HEK293T (cell line): Measurements from ENCODE around the gene SLC25A48.

Source experiments
- CTCF ChIA-PET: fragments of 350-600 bp; formaldehyde crosslinking; extraction: SDS; loops from one replicate; lab custom pipeline; 2021; ENCODE audit warnings: antibody characterized with exemption, inconsistent platforms; lab: Yijun Ruan, JAX
- POLR2A ChIA-PET: fragments of 350-600 bp; formaldehyde crosslinking; extraction: SDS; loops from one replicate; lab custom pipeline; 2020; ENCODE audit warnings: antibody characterized with exemption, inconsistent platforms; lab: Yijun Ruan, JAX
- DNase-seq: peaks from one replicate; pipeline ENCODE4 v3.0.0; 2012; ENCODE audit warnings: mixed read lengths; ENCODE audit errors: extremely low spot score
- ARNT ChIP-seq: fragments of 450-650 bp; IDR thresholded peaks from 2 replicates; pipeline ENCODE4 v1.6.1; 2017; ENCODE audit warnings: mild to moderate bottlenecking
- BHLHE40 ChIP-seq: fragments of 450-650 bp; IDR thresholded peaks from 2 replicates; pipeline ENCODE4 v1.6.1; 2016; ENCODE audit warnings: mild to moderate bottlenecking, moderate library complexity, borderline replicate concordance
- CTBP1 ChIP-seq: fragments of 450-650 bp; IDR thresholded peaks from 2 replicates; pipeline ENCODE4 v1.6.1; 2016; ENCODE audit warnings: borderline replicate concordance
- ELF4 ChIP-seq: fragments of 450-650 bp; IDR thresholded peaks from 2 replicates; pipeline ENCODE4 v1.6.1; 2017; ENCODE audit warnings: antibody characterized with exemption
- FOXA1 ChIP-seq: fragments of 450-650 bp; IDR thresholded peaks from 2 replicates; pipeline ENCODE4 v1.6.1; 2016; ENCODE audit warnings: mild to moderate bottlenecking
- FOXK2 ChIP-seq: fragments of 450-650 bp; IDR thresholded peaks from 2 replicates; pipeline ENCODE4 v1.6.1; 2016; ENCODE audit warnings: mild to moderate bottlenecking
- FOXM1 ChIP-seq: fragments of 450-650 bp; IDR thresholded peaks from 2 replicates; pipeline ENCODE4 v1.6.1; 2017; ENCODE audit warnings: mild to moderate bottlenecking, borderline replicate concordance
- HDGF ChIP-seq: fragments of 450-650 bp; IDR thresholded peaks from 2 replicates; pipeline ENCODE4 v1.6.1; 2017; ENCODE audit warnings: antibody characterized with exemption, borderline replicate concordance
- L3MBTL2 ChIP-seq: fragments of 450-650 bp; conservative IDR thresholded peaks from 2 replicates; pipeline ENCODE4 v1.6.1; 2016; ENCODE audit warnings: mild to moderate bottlenecking
- LEF1 ChIP-seq: fragments of 450-650 bp; IDR thresholded peaks from 2 replicates; pipeline ENCODE4 v1.6.1; 2017; ENCODE audit warnings: mild to moderate bottlenecking, borderline replicate concordance
- NFRKB ChIP-seq: fragments of 450-650 bp; IDR thresholded peaks from 2 replicates; pipeline ENCODE4 v1.6.1; 2016; ENCODE audit warnings: mild to moderate bottlenecking, moderate library complexity
- SP1 ChIP-seq: fragments of 450-650 bp; IDR thresholded peaks from 2 replicates; pipeline ENCODE4 v1.6.1; 2017
- SUZ12 ChIP-seq: fragments of 450-650 bp; IDR thresholded peaks from 2 replicates; pipeline ENCODE4 v1.6.1; 2016; ENCODE audit warnings: mild to moderate bottlenecking
- TARDBP ChIP-seq: fragments of 450-650 bp; IDR thresholded peaks from 2 replicates; pipeline ENCODE4 v1.6.1; 2016
- ZNF384 ChIP-seq: fragments of 450-650 bp; IDR thresholded peaks from 2 replicates; pipeline ENCODE4 v1.6.1; 2016
- TF ChIP-seq, protein P1 (sequence below): fragments of 450-650 bp; IDR thresholded peaks from 2 replicates; pipeline ENCODE4 v1.6.1; 2016

The SLC25A48 gene

DNA sequence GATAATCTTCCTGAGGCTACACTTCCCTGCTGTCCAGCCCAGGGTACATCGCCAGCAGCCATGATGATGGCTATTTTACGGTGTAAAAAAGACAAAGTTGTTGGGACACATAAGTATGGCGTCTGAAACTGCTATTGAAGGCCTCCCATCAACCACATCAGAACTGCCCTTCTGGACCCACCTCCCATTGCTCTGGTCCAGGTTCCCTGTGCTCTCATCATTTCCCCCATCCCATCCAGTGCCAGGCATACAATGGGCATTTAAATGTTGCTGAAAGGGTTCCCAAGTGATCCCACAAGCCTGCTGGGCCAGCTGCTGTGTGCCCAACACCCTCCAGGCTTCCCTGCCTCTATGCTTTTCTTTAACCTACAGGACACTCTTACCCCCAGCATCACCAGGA lies 50.6 kb downstream of the SLC25A48 start:
- no peak for DNase-seq
- TF ChIP-seq FOXA1 (no peak), TARDBP (no peak)
- ChIA-PET POLR2A (no interaction called here), CTCF (no interaction called here)

- POLR2A ChIA-PET: no interaction called here
- TF ChIP-seq ZNF384: no peak
- TF ChIP-seq, protein P1, sequence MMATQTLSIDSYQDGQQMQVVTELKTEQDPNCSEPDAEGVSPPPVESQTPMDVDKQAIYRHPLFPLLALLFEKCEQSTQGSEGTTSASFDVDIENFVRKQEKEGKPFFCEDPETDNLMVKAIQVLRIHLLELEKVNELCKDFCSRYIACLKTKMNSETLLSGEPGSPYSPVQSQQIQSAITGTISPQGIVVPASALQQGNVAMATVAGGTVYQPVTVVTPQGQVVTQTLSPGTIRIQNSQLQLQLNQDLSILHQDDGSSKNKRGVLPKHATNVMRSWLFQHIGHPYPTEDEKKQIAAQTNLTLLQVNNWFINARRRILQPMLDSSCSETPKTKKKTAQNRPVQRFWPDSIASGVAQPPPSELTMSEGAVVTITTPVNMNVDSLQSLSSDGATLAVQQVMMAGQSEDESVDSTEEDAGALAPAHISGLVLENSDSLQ: no peak
- TF ChIP-seq HDGF: no peak
- TF ChIP-seq FOXM1: no peak
- no peak for TF ChIP-seq SUZ12
- TF ChIP-seq SP1: no peak
- no peak for TF ChIP-seq CTBP1
- no peak for TF ChIP-seq FOXK2
- no peak for TF ChIP-seq NFRKB
- no peak for TF ChIP-seq BHLHE40
- TF ChIP-seq ELF4: no peak
- no peak for TF ChIP-seq ARNT
- no peak for TF ChIP-seq LEF1
- no peak for TF ChIP-seq L3MBTL2
- no peak for TF ChIP-seq TARDBP
- TF ChIP-seq FOXA1: no peak
- CTCF ChIA-PET: no interaction called here
- DNase-seq: no peak
Measured at GRCh38 chr5:135886136-135886535, 51.7 kb downstream of the SLC25A48 start.

- peak; percentile 78 for DNase-seq
- ChIA-PET POLR2A (no interaction called here), CTCF (interaction anchor here (1.1 kb wide), 1 partner anchor 49 kb away, joined by 4 read pairs; no protein-coding TSS in a partner anchor)
- TF ChIP-seq ELF4: no peak
- no peak for TF ChIP-seq ZNF384
- TF ChIP-seq SUZ12: no peak
- no peak for TF ChIP-seq TARDBP
- TF ChIP-seq FOXA1: no peak
- TF ChIP-seq SP1: no peak
- no peak for TF ChIP-seq BHLHE40
- no peak for TF ChIP-seq FOXM1
Measured at GRCh38 chr5:135887447-135887864, 53.0 kb downstream of the SLC25A48 start.

- ChIA-PET CTCF (interaction anchor here (0.6 to 1.7 kb wide), 9 partner anchors 13 to 324 kb away, joined by 3 to 6 read pairs (median 4); no protein-coding TSS in a partner anchor), POLR2A (interaction anchor here (1.2 kb wide), 1 partner anchor 244 kb away, joined by 4 read pairs; the partner anchor contains the start of gene SMAD5)
- TF ChIP-seq TARDBP: no peak
- no peak for TF ChIP-seq ARNT
- no peak for TF ChIP-seq ELF4
- no peak for TF ChIP-seq L3MBTL2
- TF ChIP-seq, protein P1: no peak
- no peak for TF ChIP-seq SP1
- peak; percentile 29 for DNase-seq
Measured at GRCh38 chr5:135887881-135888614, 53.6 kb downstream of the SLC25A48 start.

GRCh38 chr5:135890296-135890695 lies 55.8 kb downstream of the SLC25A48 start:
- POLR2A ChIA-PET: no interaction called here
- no peak for TF ChIP-seq NFRKB
- no peak for TF ChIP-seq FOXK2
- TF ChIP-seq ARNT: no peak
- TF ChIP-seq FOXA1: no peak
- TF ChIP-seq BHLHE40: no peak
- no peak for TF ChIP-seq TARDBP
- no peak for TF ChIP-seq ELF4
- no peak for TF ChIP-seq LEF1
- TF ChIP-seq, protein P1: no peak
- DNase-seq: no peak
- CTCF ChIA-PET: interaction anchor here (0.6 to 3.1 kb wide), 6 partner anchors 9 to 336 kb away, joined by 3 to 17 read pairs (median 7); no protein-coding TSS in a partner anchor

DNA sequence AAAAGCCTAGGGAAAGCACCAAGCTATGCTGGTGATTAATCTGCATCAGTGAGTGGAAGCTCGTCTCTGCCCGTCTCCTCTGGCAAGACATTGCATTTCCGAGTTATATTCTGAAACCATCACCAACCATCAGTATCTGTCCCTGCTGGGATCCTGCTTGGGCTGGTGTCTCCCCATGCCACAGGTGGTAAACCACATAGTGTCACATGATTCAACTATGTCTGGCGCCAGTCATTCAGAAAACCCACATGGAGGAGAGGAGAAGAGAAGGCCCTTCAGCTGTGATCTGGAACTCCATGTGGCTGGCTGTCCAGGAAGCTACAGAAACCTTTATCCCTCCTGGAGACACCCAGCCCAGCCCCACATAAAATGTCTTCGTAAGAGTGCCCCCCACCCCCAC lies 56.4 kb downstream of the SLC25A48 start:
- TF ChIP-seq ZNF384: no peak
- TF ChIP-seq CTBP1: no peak
- no peak for TF ChIP-seq ELF4
- TF ChIP-seq LEF1: no peak
- TF ChIP-seq, protein P1: no peak
- no peak for TF ChIP-seq BHLHE40
- TF ChIP-seq NFRKB: no peak
- no peak for TF ChIP-seq SUZ12
- no peak for TF ChIP-seq FOXA1
- no peak for TF ChIP-seq ARNT
- TF ChIP-seq HDGF: no peak
- TF ChIP-seq L3MBTL2: no peak
- TF ChIP-seq TARDBP: no peak
- no peak for TF ChIP-seq SP1
- TF ChIP-seq FOXK2: no peak
- no peak for TF ChIP-seq FOXM1
- DNase-seq: no peak
- POLR2A ChIA-PET: no interaction called here
- CTCF ChIA-PET: interaction anchor here (0.6 to 3.1 kb wide), 10 partner anchors 9 to 338 kb away, joined by 3 to 17 read pairs (median 5); no protein-coding TSS in a partner anchor
